DND-41 (cell line): Measurements from ENCODE around the gene IFNL2.

Source experiments
- EZH2 ChIP-seq: IDR thresholded peaks from 3 replicates; pipeline ENCODE4 v1.6.1; 2012; ENCODE audit warnings: borderline replicate concordance, low read depth, mild to moderate bottlenecking, moderate library complexity, low read length, inconsistent platforms; ENCODE audit not compliant: severe bottlenecking
- TF ChIP-seq, protein P1 (sequence below): IDR thresholded peaks from 2 replicates; pipeline ENCODE4 v1.5.1; 2012; ENCODE audit warnings: borderline replicate concordance, low read length, moderate library complexity, mild to moderate bottlenecking; ENCODE audit not compliant: poor library complexity, severe bottlenecking; ENCODE audit errors: extremely low read depth

DNA sequence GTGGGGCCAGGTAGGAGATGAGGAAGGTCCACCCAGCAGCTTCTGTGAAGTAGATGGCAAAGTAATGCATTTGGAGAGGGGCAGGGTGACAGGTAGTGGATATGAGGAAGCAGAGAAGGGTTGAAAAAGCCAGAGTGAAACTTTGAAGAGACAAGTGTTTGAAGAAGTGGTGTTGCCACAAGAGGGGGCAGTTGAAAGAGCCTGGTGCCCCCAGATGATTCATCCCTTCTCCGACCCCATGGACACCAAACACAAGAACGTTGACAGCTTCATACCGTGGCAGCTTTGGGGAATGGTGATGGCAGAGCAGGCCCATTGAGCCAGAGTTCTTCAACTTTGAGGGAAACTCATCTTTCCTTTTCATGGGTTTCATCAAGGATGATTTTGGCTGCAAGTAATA lies 43.3 kb upstream of the IFNL2 start:
- no peak for TF ChIP-seq EZH2
- TF ChIP-seq, protein P1, sequence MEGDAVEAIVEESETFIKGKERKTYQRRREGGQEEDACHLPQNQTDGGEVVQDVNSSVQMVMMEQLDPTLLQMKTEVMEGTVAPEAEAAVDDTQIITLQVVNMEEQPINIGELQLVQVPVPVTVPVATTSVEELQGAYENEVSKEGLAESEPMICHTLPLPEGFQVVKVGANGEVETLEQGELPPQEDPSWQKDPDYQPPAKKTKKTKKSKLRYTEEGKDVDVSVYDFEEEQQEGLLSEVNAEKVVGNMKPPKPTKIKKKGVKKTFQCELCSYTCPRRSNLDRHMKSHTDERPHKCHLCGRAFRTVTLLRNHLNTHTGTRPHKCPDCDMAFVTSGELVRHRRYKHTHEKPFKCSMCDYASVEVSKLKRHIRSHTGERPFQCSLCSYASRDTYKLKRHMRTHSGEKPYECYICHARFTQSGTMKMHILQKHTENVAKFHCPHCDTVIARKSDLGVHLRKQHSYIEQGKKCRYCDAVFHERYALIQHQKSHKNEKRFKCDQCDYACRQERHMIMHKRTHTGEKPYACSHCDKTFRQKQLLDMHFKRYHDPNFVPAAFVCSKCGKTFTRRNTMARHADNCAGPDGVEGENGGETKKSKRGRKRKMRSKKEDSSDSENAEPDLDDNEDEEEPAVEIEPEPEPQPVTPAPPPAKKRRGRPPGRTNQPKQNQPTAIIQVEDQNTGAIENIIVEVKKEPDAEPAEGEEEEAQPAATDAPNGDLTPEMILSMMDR: no peak
